DND-41 (cell line): ENCODE data around the gene RNF144B.

Experiments used
- ATAC-seq: fragments of 200-7000 bp; cut with Tn5 transposase; 3 replicates; pipeline ENCODE4 v1.9.1; 2021; ENCODE audit warnings: low read depth; ENCODE audit not compliant: insufficient read depth
- DNase-seq: peaks from one replicate; pipeline ENCODE4 v3.0.0-alpha.2; 2020
- H2AFZ ChIP-seq: 2 replicates; pipeline ENCODE4 v1.6.0; 2012; ENCODE audit warnings: low read depth, low read length
- H3K27ac ChIP-seq: 2 replicates; pipeline ENCODE4 v1.5.1; 2012; ENCODE audit warnings: low read length, inconsistent platforms
- H3K27me3 ChIP-seq: fragments of 200-600 bp; sonication (generic); 2 replicates; pipeline ENCODE4 v1.6.0; 2012; ENCODE audit warnings: low read length, mild to moderate bottlenecking, inconsistent platforms; ENCODE audit not compliant: insufficient read depth, poor library complexity
- H3K36me3 ChIP-seq: 2 replicates; pipeline ENCODE4 v1.5.1; 2012; ENCODE audit warnings: low read length, inconsistent platforms; ENCODE audit not compliant: insufficient read depth
- H3K4me1 ChIP-seq: 2 replicates; pipeline ENCODE4 v1.5.1; 2012; ENCODE audit warnings: mild to moderate bottlenecking, low read length; ENCODE audit not compliant: insufficient read depth
- H3K4me2 ChIP-seq: 2 replicates; pipeline ENCODE4 v1.6.0; 2012; ENCODE audit warnings: mild to moderate bottlenecking, moderate library complexity, low read length, inconsistent platforms; ENCODE audit not compliant: insufficient read depth
- H3K4me3 ChIP-seq, 2 experiments: fragments of 200-600 bp in 1 of 2; shearing (Covaris generic) in 1 of 2; 2 replicates each; pipeline ENCODE4 v1.5.1; 2012 to 2016; ENCODE audit warnings: inconsistent platforms in 2 of 2, low read length in 2 of 2, mild to moderate bottlenecking in 2 of 2, low read depth in 1 of 2, moderate library complexity in 1 of 2
- H3K79me2 ChIP-seq: 2 replicates; pipeline ENCODE4 v1.6.0; 2012; ENCODE audit warnings: low read length, inconsistent platforms; ENCODE audit not compliant: insufficient read depth
- H3K9ac ChIP-seq: 2 replicates; pipeline ENCODE4 v1.6.0; 2012; ENCODE audit warnings: low read depth, mild to moderate bottlenecking, inconsistent platforms, low read length, moderate library complexity
- H3K9me3 ChIP-seq: 2 replicates; pipeline ENCODE4 v1.5.1; 2012; ENCODE audit warnings: low read length, moderate library complexity, mild to moderate bottlenecking, inconsistent platforms; ENCODE audit not compliant: insufficient read depth, severe bottlenecking
- H4K20me1 ChIP-seq: 2 replicates; pipeline ENCODE4 v1.6.0; 2012; ENCODE audit warnings: low read length; ENCODE audit not compliant: insufficient read depth
- EZH2 ChIP-seq: IDR thresholded peaks from 3 replicates; pipeline ENCODE4 v1.6.1; 2012; ENCODE audit warnings: borderline replicate concordance, low read depth, mild to moderate bottlenecking, moderate library complexity, low read length, inconsistent platforms; ENCODE audit not compliant: severe bottlenecking
- TF ChIP-seq, protein P1 (sequence below): IDR thresholded peaks from 2 replicates; pipeline ENCODE4 v1.5.1; 2012; ENCODE audit warnings: borderline replicate concordance, low read length, moderate library complexity, mild to moderate bottlenecking; ENCODE audit not compliant: poor library complexity, severe bottlenecking; ENCODE audit errors: extremely low read depth

The RNF144B gene

GRCh38 chr6:18465410-18466154 is 78.4 kb downstream of the RNF144B start:
- no peak overlapping the region for H3K27ac ChIP-seq
- no peak overlapping the region for H2AFZ ChIP-seq
- no peak overlapping the region for H3K9ac ChIP-seq
- H3K9me3 ChIP-seq: no peaks in the 10 kb centered on the region
- no peaks in the 10 kb centered on the region for H3K79me2 ChIP-seq
- no peaks in the 10 kb centered on the region for H3K27me3 ChIP-seq
- no peak for ATAC-seq
- TF ChIP-seq, protein P1, sequence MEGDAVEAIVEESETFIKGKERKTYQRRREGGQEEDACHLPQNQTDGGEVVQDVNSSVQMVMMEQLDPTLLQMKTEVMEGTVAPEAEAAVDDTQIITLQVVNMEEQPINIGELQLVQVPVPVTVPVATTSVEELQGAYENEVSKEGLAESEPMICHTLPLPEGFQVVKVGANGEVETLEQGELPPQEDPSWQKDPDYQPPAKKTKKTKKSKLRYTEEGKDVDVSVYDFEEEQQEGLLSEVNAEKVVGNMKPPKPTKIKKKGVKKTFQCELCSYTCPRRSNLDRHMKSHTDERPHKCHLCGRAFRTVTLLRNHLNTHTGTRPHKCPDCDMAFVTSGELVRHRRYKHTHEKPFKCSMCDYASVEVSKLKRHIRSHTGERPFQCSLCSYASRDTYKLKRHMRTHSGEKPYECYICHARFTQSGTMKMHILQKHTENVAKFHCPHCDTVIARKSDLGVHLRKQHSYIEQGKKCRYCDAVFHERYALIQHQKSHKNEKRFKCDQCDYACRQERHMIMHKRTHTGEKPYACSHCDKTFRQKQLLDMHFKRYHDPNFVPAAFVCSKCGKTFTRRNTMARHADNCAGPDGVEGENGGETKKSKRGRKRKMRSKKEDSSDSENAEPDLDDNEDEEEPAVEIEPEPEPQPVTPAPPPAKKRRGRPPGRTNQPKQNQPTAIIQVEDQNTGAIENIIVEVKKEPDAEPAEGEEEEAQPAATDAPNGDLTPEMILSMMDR: no peak
- no peak for TF ChIP-seq EZH2
- no peaks in the 10 kb centered on the region for H3K36me3 ChIP-seq
- no peaks in the 10 kb centered on the region for H3K4me1 ChIP-seq
- no peaks in the 10 kb centered on the region for H4K20me1 ChIP-seq
- no peak for DNase-seq
- no peak overlapping the region for H3K4me3 ChIP-seq
- no peak overlapping the region for H3K4me2 ChIP-seq

GRCh38 chr6:18467741-18468502 is 80.8 kb downstream of the RNF144B start:
- ATAC-seq (no peak), DNase-seq (no peak)
- Histone ChIP-seq H3K4me2 (no peak overlapping the region), H3K79me2 (no peaks in the 10 kb centered on the region), H3K27ac (no peak overlapping the region), H3K4me3 (no peak overlapping the region), H2AFZ (no peak overlapping the region), H3K36me3 (no peaks in the 10 kb centered on the region), H3K9ac (no peak overlapping the region), H3K9me3 (no peaks in the 10 kb centered on the region), H3K27me3 (no peaks in the 10 kb centered on the region), H3K4me1 (no peaks in the 10 kb centered on the region), H4K20me1 (no peaks in the 10 kb centered on the region)
- TF ChIP-seq, protein P1: no peak

DNA sequence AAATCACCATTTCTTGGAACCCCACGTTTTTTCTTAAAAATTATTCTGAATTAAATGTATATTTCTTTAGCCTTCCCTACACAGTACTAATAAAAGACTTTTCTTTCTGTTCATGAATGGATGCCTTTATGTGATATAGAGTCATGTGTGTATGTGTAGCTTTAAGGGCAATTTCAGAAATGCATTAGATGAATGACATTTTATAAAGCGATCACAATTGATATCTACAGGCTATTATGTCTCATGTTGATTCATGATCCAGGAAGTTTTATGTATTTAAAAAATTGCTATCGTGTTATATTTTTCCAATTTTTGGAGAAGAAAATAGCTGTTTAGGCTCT is 81.3 kb downstream of the RNF144B start:
- ATAC-seq: no peak
- H2AFZ ChIP-seq: no peak overlapping the region
- no peaks in the 10 kb centered on the region for H3K9me3 ChIP-seq
- H3K4me2 ChIP-seq: no peak overlapping the region
- no peak overlapping the region for H3K27ac ChIP-seq
- H3K79me2 ChIP-seq: no peaks in the 10 kb centered on the region
- TF ChIP-seq, protein P1: no peak
- TF ChIP-seq EZH2: no peak
- no peaks in the 10 kb centered on the region for H3K4me1 ChIP-seq
- H4K20me1 ChIP-seq: no peaks in the 10 kb centered on the region
- no peak overlapping the region for H3K4me3 ChIP-seq
- DNase-seq: no peak
- H3K9ac ChIP-seq: no peak overlapping the region
- no peaks in the 10 kb centered on the region for H3K36me3 ChIP-seq
- no peaks in the 10 kb centered on the region for H3K27me3 ChIP-seq
